Adrenal gland (tissue), 12 donors: Measurements from ENCODE around the gene ZNF644. TPM values are rescaled to one million over a fixed set of nuclear protein-coding genes. Genes with fewer than 3 reads are reported as not detected.

Experiments
- DNase-seq, 7 donors: peaks; one replicate each; pipeline ENCODE4 v3.0.0-alpha.2; 2019 to 2020
- H3K27ac ChIP-seq, 5 donors: fragments of 200-600 bp; sonication (generic) in 4 of 5; 1 replicate in 3 of 5; 2 replicates in 2 of 5; pipeline versions ENCODE4 v1.5.1 to v1.8.0; 2016 to 2020; ENCODE audit warnings: mild to moderate bottlenecking in 1 of 5
- H3K27me3 ChIP-seq: fragments of 200-600 bp; 2 replicates; pipeline ENCODE4 v1.8.0; 2021
- H3K36me3 ChIP-seq, 2 donors: fragments of 200-600 bp; replicated peaks in 1 of 2; 1 replicate in 1 of 2; 2 replicates in 1 of 2; pipeline versions ENCODE4 v1.5.1 to v1.8.0; 2018 to 2022
- H3K4me1 ChIP-seq, 2 donors: fragments of 200-600 bp; replicated peaks in 1 of 2; 1 replicate in 1 of 2; 2 replicates in 1 of 2; pipeline versions ENCODE4 v1.5.1 to v1.8.0; 2018 to 2021
- H3K4me3 ChIP-seq, 4 donors: fragments of 200-600 bp; sonication (generic) in 3 of 4; one replicate each; pipeline ENCODE4 v1.5.1; 2016 to 2018
- H3K9me3 ChIP-seq, 3 donors: fragments of 200-600 bp; sonication (generic) in 1 of 3; replicated peaks in 1 of 3; 1 replicate in 2 of 3; 2 replicates in 1 of 3; pipeline versions ENCODE4 v1.5.1 to v1.8.0; 2016 to 2021
- CTCF ChIP-seq, 6 experiments: fragments of 450-650 bp in 4 of 6; fragments of 200-600 bp in 2 of 6; sonication (generic) in 1 of 6; IDR thresholded peaks; 1 replicate in 5 of 6; 2 replicates in 1 of 6; pipeline versions ENCODE4 v1.5.1 to v1.8.0; 2016 to 2021; ENCODE audit warnings: antibody characterized with exemption in 6 of 6, mild to moderate bottlenecking in 2 of 6, moderate library complexity in 1 of 6
- POLR2A ChIP-seq, 2 donors: fragments of 450-650 bp; IDR thresholded peaks; one replicate each; pipeline ENCODE4 v1.6.1; 2017; ENCODE audit warnings: antibody characterized with exemption in 2 of 2, mild to moderate bottlenecking in 2 of 2, moderate library complexity in 1 of 2
- WGBS, 4 donors: extraction: QIAGEN DNeasy Blood & Tissue Kit in 2 of 4; methylation state at CpG; one replicate each; pipeline versions ENCODE4 v1.1.5 to v1.1.7; 2013 to 2017; 5-methylcytosine and 5-hydroxymethylcytosine counted together
- intact Hi-C, 2 donors: fragments of 100-400 bp; cut with DNase I; formaldehyde crosslinking; loops; one replicate each; pipeline versions ENCODE4 v1.14.1 to v1.15.0; 2022 to 2023
- polyA plus RNA-seq, 3 donors: library from polyadenylated mRNA; stranded (reverse); fragments of 200-250 nt in 2 of 3; fragments of 350-450 nt in 1 of 3; fragmentation: Illumina TruSeq in 1 of 3; extraction: RNeasy Lipid Tissue Mini Kit (QIAGEN cat#74804) in 1 of 3; gene quantifications; one replicate each; pipeline ENCODE4 v1.2.3, GENCODE V29; 2013 to 2014
- total RNA-seq, 9 donors: library from RNA; depleted of rRNA in 4 of 9; stranded (reverse); fragments of >200 nt in 4 of 9; fragments of 120-200 nt in 1 of 9; fragmentation: NEBNext Ultra II Directional in 1 of 9; extraction: Animal tissue kit (Norgen Biotek cat#: 25700) in 1 of 9; gene quantifications; one replicate each; pipeline versions ENCODE4 v1.1.0 to v1.2.4, GENCODE V29; 2013 to 2023
- donor health status: healthy with polysubstance abuse.
- donor health status: Bipolar disorder and iron deficiency.
- donor health status: DM: yes; HTN: yes; CAD: no.
- donor health status: DM: no; HTN: no; CAD: no.
- donor health status: DM: no; HTN: no; CAD: no.
- donor health status: DM: yes; HTN: yes; CAD: no.

The ZNF644 gene
- total and polyA plus RNA-seq, 12 donors: 15.7 to 60.2 (median 33.3) TPM

- Histone ChIP-seq H3K9me3 (peaks cover 6 to 14% (median 12%) of the 10 kb centered on the region in 3 donors), H3K36me3 (no peaks in the 10 kb centered on the region), H3K4me1 (no peaks in the 10 kb centered on the region), H3K27ac (no peak overlapping the region), H3K27me3 (no peaks in the 10 kb centered on the region), H3K4me3 (no peak overlapping the region)
- no peak for DNase-seq
- intact Hi-C loops: no loop called here
- TF ChIP-seq CTCF (IDR thresholded peaks at IDR 0.05) (no peak), POLR2A (IDR thresholded peaks at IDR 0.05) (no peak)
Measured at GRCh38 chr1:90881034-90881433, 140.8 kb downstream of the ZNF644 start.

GRCh38 chr1:90879281-90879680 is 142.6 kb downstream of the ZNF644 start:
- Histone ChIP-seq H3K9me3 (peaks cover 6 to 14% (median 12%) of the 10 kb centered on the region in 3 donors), H3K27me3 (no peaks in the 10 kb centered on the region), H3K36me3 (no peaks in the 10 kb centered on the region), H3K4me3 (no peak overlapping the region), H3K4me1 (no peaks in the 10 kb centered on the region), H3K27ac (no peak overlapping the region)
- no peak for DNase-seq
- TF ChIP-seq CTCF (IDR thresholded peaks at IDR 0.05): no peak
- no peak for TF ChIP-seq POLR2A (IDR thresholded peaks at IDR 0.05)
- WGBS, 4 donors: 92 to 97% (median 95%) methylated on average over 1 of the region's 1 CpG
- intact Hi-C loops: no loop called here

- intact Hi-C loops: no loop called here
- no peak for TF ChIP-seq POLR2A (IDR thresholded peaks at IDR 0.05)
- TF ChIP-seq CTCF (IDR thresholded peaks at IDR 0.05): no peak
Measured at GRCh38 chr1:90876101-90876500, 145.7 kb downstream of the ZNF644 start.

More at GRCh38 chr1:90876101-90876500, 145.7 kb downstream of the ZNF644 start:
- no peak for DNase-seq
- Histone ChIP-seq H3K4me3 (no peak overlapping the region), H3K4me1 (no peaks in the 10 kb centered on the region), H3K9me3 (peaks cover 6 to 14% (median 12%) of the 10 kb centered on the region in 3 donors), H3K27me3 (no peaks in the 10 kb centered on the region), H3K27ac (no peak overlapping the region), H3K36me3 (no peaks in the 10 kb centered on the region)
- 67 to 77% (median 69%) methylated on average over 3 of the region's 3 CpGs for WGBS, 4 donors
